GM21825 (cell line): ENCODE measurements around the gene ATP2B1.
A peak's percentile ranks its signal among the peaks of the same experiment; 100 is the strongest.

ENCODE experiments used
- ATAC-seq: cut with Tn5 transposase; IDR thresholded peaks from one replicate; pipeline ENCODE4 v1.9.1; 2021; ENCODE audit warnings: mild to moderate bottlenecking, moderate library complexity; ENCODE audit not compliant: unreplicated experiment

ATP2B1 gene

GRCh38 chr12:89544681-89545184 is 163.9 kb downstream of the ATP2B1 start:
- ATAC-seq: no peak

GRCh38 chr12:89544022-89544421 is 164.6 kb downstream of the ATP2B1 start:
- ATAC-seq: no peak

GRCh38 chr12:89542912-89543592 is 165.6 kb downstream of the ATP2B1 start:
- ATAC-seq: peak; percentile 67

GRCh38 chr12:89542236-89542635 is 166.4 kb downstream of the ATP2B1 start:
- no peak for ATAC-seq

GRCh38 chr12:89540586-89540985 is 168.1 kb downstream of the ATP2B1 start:
- ATAC-seq: no peak

- ATAC-seq: no peak
Measured at GRCh38 chr12:89539426-89540223, 169.0 kb downstream of the ATP2B1 start.

- ATAC-seq: no peak
Measured at GRCh38 chr12:89538897-89539296, 169.7 kb downstream of the ATP2B1 start.
